WTC11 (cell line): ENCODE measurements around the gene SH3D19. TPM values are rescaled to one million over a fixed set of nuclear protein-coding genes. Genes with fewer than 3 reads are reported as not detected.
A peak's percentile ranks its signal among the peaks of the same experiment; 100 is the strongest.

Experiments used
- ATAC-seq: fragments of 200-7000 bp; cut with Tn5 transposase; 2 replicates; pipeline ENCODE4 v1.10.0; 2021; ENCODE audit warnings: mild to moderate bottlenecking, moderate library complexity
- CTCF ChIA-PET: fragments of 300-600 bp; sonication (Branson Sonifier 250); formaldehyde crosslinking; loops from one replicate; lab custom pipeline; 2021; ENCODE audit warnings: antibody characterized with exemption; lab: Charles Lee
- POLR2A ChIA-PET: fragments of 350-600 bp; sonication (Branson Sonifier 250); formaldehyde crosslinking; loops from one replicate; lab custom pipeline; 2021; ENCODE audit warnings: antibody characterized with exemption; lab: Charles Lee
- DNase-seq: peaks from one replicate; pipeline ENCODE4 v3.0.0; 2021; ENCODE audit warnings: low spot score
- H3K27ac Mint-ChIP-seq: 2 replicates; pipeline ENCODE4 v1.8.0; 2021; ENCODE audit warnings: mixed read lengths
- H3K27me3 Mint-ChIP-seq: 2 replicates; pipeline ENCODE4 v1.8.0; 2021; ENCODE audit warnings: low read depth, mild to moderate bottlenecking, moderate library complexity, mixed read lengths
- H3K36me3 Mint-ChIP-seq: 2 replicates; pipeline ENCODE4 v1.8.0; 2021; ENCODE audit warnings: mixed read lengths
- H3K4me1 Mint-ChIP-seq: 2 replicates; pipeline ENCODE4 v1.8.0; 2022; ENCODE audit warnings: mixed read lengths
- H3K4me3 Mint-ChIP-seq: 2 replicates; pipeline ENCODE4 v1.8.0; 2021; ENCODE audit warnings: mild to moderate bottlenecking, moderate library complexity, mixed read lengths
- H3K9me3 Mint-ChIP-seq: 2 replicates; pipeline ENCODE4 v1.8.0; 2021; ENCODE audit warnings: mixed read lengths
- ARID4B ChIP-seq: sonication (generic); formaldehyde crosslinking; IDR thresholded peaks from 2 replicates; pipeline ENCODE4 v1.8.0; 2023; ENCODE audit warnings: missing genetic modification reagents, mild to moderate bottlenecking, borderline replicate concordance
- ATF2 ChIP-seq: sonication (generic); formaldehyde crosslinking; IDR thresholded peaks from 2 replicates; pipeline ENCODE4 v1.8.1; 2022; ENCODE audit warnings: low read depth, missing genetic modification reagents, borderline replicate concordance
- CREM ChIP-seq: sonication (generic); formaldehyde crosslinking; IDR thresholded peaks from 2 replicates; pipeline ENCODE4 v1.8.1; 2022; ENCODE audit warnings: mild to moderate bottlenecking, missing genetic modification reagents, moderate library complexity
- ETV6 ChIP-seq: sonication (generic); formaldehyde crosslinking; IDR thresholded peaks from 2 replicates; pipeline ENCODE4 v1.8.1; 2022; ENCODE audit warnings: mild to moderate bottlenecking, missing genetic modification reagents
- FOXJ3 ChIP-seq: sonication (generic); formaldehyde crosslinking; IDR thresholded peaks from 2 replicates; pipeline ENCODE4 v1.9.0; 2021; ENCODE audit warnings: missing genetic modification reagents, mild to moderate bottlenecking, borderline replicate concordance
- FOXP4 ChIP-seq: sonication (generic); formaldehyde crosslinking; IDR thresholded peaks from 2 replicates; pipeline ENCODE4 v1.8.0; 2022; ENCODE audit warnings: mild to moderate bottlenecking, missing genetic modification reagents
- GABPB1 ChIP-seq: sonication (generic); formaldehyde crosslinking; IDR thresholded peaks from 2 replicates; pipeline ENCODE4 v1.8.1; 2023; ENCODE audit warnings: mild to moderate bottlenecking, missing genetic modification reagents
- IRF1 ChIP-seq: sonication (generic); formaldehyde crosslinking; IDR thresholded peaks from 2 replicates; pipeline ENCODE4 v1.8.0; 2023; ENCODE audit warnings: missing genetic modification reagents
- MYBL2 ChIP-seq: sonication (generic); formaldehyde crosslinking; IDR thresholded peaks from 2 replicates; pipeline ENCODE4 v1.8.1; 2023; ENCODE audit warnings: mild to moderate bottlenecking, moderate library complexity, missing genetic modification reagents
- SOX15 ChIP-seq: fragments of 250-450 bp; sonication (Bioruptor Pico); IDR thresholded peaks from 2 replicates; pipeline ENCODE4 v1.9.0; 2021; ENCODE audit warnings: mild to moderate bottlenecking
- ZNF219 ChIP-seq: sonication (generic); formaldehyde crosslinking; IDR thresholded peaks from 2 replicates; pipeline ENCODE4 v1.8.0; 2023; ENCODE audit warnings: missing genetic modification reagents, mild to moderate bottlenecking, borderline replicate concordance
- ZNF396 ChIP-seq: fragments of 250-450 bp; sonication (Bioruptor Pico); IDR thresholded peaks from 2 replicates; pipeline ENCODE4 v1.8.0; 2021; ENCODE audit warnings: mild to moderate bottlenecking, moderate library complexity, borderline replicate concordance
- ZNF532 ChIP-seq: fragments of 250-450 bp; sonication (Bioruptor Pico); IDR thresholded peaks from 2 replicates; pipeline ENCODE4 v1.9.0; 2021; ENCODE audit warnings: mild to moderate bottlenecking, borderline replicate concordance
- total RNA-seq: library from RNA; stranded (reverse); gene quantifications from 3 replicates; pipeline ENCODE4 v1.2.3, GENCODE V29; 2021

Gene SH3D19
- total RNA-seq, 1 experiment from 2014 or later, result 41.6 TPM

- no peaks in the 10 kb centered on the region for H3K9me3 Mint-ChIP-seq
- no peaks in the 10 kb centered on the region; the same call in 1 of the 2 replicates for H3K27me3 Mint-ChIP-seq
- ChIA-PET POLR2A (interaction anchor here (0.6 kb wide), 1 partner anchor 22 kb away, joined by 4 read pairs; no protein-coding TSS in a partner anchor), CTCF (no interaction called here)
- TF ChIP-seq IRF1, result no peak
- TF ChIP-seq ZNF532, result no peak
- TF ChIP-seq ZNF219 (CRISPR knock-in tag), result no peak
- TF ChIP-seq ATF2, result no peak
- no peak for TF ChIP-seq ZNF396 (CRISPR knock-in tag)
- no peak for TF ChIP-seq SOX15 (CRISPR knock-in tag)
- TF ChIP-seq CREM (CRISPR knock-in tag), result no peak
- TF ChIP-seq ETV6 (CRISPR knock-in tag), result no peak
- TF ChIP-seq ARID4B (CRISPR knock-in tag), result no peak
- no peak for TF ChIP-seq FOXJ3 (CRISPR knock-in tag)
- TF ChIP-seq MYBL2, result no peak
- H3K27ac Mint-ChIP-seq, result no peak overlapping the region
- H3K36me3 Mint-ChIP-seq, result peaks cover 7% of the 10 kb centered on the region
- H3K4me3 Mint-ChIP-seq, result no peak overlapping the region
- peaks cover 12% of the 10 kb centered on the region for H3K4me1 Mint-ChIP-seq
- DNase-seq (no peak), ATAC-seq (no peak)
These were observed 230.3 kb downstream of the SH3D19 start for GRCh38 chr4:151095142-151095541.

- no peaks in the 10 kb centered on the region; the same call in 1 of the 2 replicates for H3K27me3 Mint-ChIP-seq
These were observed 231.1 kb downstream of the SH3D19 start for GRCh38 chr4:151094290-151094751.

More at GRCh38 chr4:151094290-151094751, 231.1 kb downstream of the SH3D19 start:
- CTCF ChIA-PET, result no interaction called here
- POLR2A ChIA-PET, result interaction anchor here (0.6 kb wide), 1 partner anchor 23 kb away, joined by 4 read pairs; no protein-coding TSS in a partner anchor
- Mint-ChIP-seq H3K9me3 (no peaks in the 10 kb centered on the region), H3K4me1 (peaks cover 9% of the 10 kb centered on the region), H3K27ac (no peak overlapping the region), H3K36me3 (no peaks in the 10 kb centered on the region), H3K4me3 (no peak overlapping the region)
- DNase-seq, result no peak
- ATAC-seq, result no peak
- TF ChIP-seq FOXP4 (no peak), GABPB1 (peak; percentile 56)
